Activated CD8-positive, alpha-beta memory T cell treated with anti-CD3 and anti-CD28 coated beads, Interleukin-2, amount 50 U/mL, for 1 hour (primary cell): ENCODE results near the gene KMO.
A peak's percentile ranks its signal among the peaks of the same experiment; 100 is the strongest.

ENCODE experiments used
- DNase-seq: peaks from one replicate; pipeline ENCODE4 v3.0.0-alpha.2; 2020; ENCODE audit errors: extremely low read depth

Gene KMO

GRCh38 chr1:241630005-241630404 is 97.8 kb downstream of the KMO start:
- DNase-seq = no peak

GRCh38 chr1:241630476-241630875 is 98.3 kb downstream of the KMO start:
- DNase-seq = no peak

- no peak for DNase-seq
These were observed 98.7 kb downstream of the KMO start for GRCh38 chr1:241630899-241631298.

GRCh38 chr1:241631674-241632073 is 99.5 kb downstream of the KMO start:
- no peak for DNase-seq

GRCh38 chr1:241632987-241633386 is 100.8 kb downstream of the KMO start:
- DNase-seq = no peak

- no peak for DNase-seq
These were observed 103.5 kb downstream of the KMO start for GRCh38 chr1:241635556-241636152.

GRCh38 chr1:241636291-241636690 is 104.1 kb downstream of the KMO start:
- DNase-seq = no peak

GRCh38 chr1:241637046-241637590 is 104.9 kb downstream of the KMO start:
- DNase-seq = no peak

GRCh38 chr1:241637604-241638003 is 105.4 kb downstream of the KMO start:
- DNase-seq = no peak

- no peak for DNase-seq
These were observed 106.0 kb downstream of the KMO start for GRCh38 chr1:241638099-241638682.

GRCh38 chr1:241638909-241639622 is 106.9 kb downstream of the KMO start:
- DNase-seq = no peak

- DNase-seq = no peak
These were observed 107.5 kb downstream of the KMO start for GRCh38 chr1:241639623-241640148.

GRCh38 chr1:241640149-241640866 is 108.1 kb downstream of the KMO start, which contains the start of the genes CHML and OPN3:
CHML (minus strand) TSS chr1:241640369; CDS start chr1:241635766, 4,603 bp downstream.
OPN3 (minus strand) TSS chr1:241640369; CDS start chr1:241640254, 115 bp downstream.
- peak; percentile 54 for DNase-seq

GRCh38 chr1:241640867-241641622 is 108.9 kb downstream of the KMO start:
- no peak for DNase-seq

- no peak for DNase-seq
These were observed 109.8 kb downstream of the KMO start for GRCh38 chr1:241641773-241642592.

- DNase-seq = no peak
These were observed 110.4 kb downstream of the KMO start for GRCh38 chr1:241642593-241642944.

GRCh38 chr1:241644259-241644658 is 112.1 kb downstream of the KMO start:
- DNase-seq = no peak

- no peak for DNase-seq
These were observed 113.0 kb downstream of the KMO start for GRCh38 chr1:241645199-241645598.
